ENCODE measurements around the gene PTPRJ.

DNA sequence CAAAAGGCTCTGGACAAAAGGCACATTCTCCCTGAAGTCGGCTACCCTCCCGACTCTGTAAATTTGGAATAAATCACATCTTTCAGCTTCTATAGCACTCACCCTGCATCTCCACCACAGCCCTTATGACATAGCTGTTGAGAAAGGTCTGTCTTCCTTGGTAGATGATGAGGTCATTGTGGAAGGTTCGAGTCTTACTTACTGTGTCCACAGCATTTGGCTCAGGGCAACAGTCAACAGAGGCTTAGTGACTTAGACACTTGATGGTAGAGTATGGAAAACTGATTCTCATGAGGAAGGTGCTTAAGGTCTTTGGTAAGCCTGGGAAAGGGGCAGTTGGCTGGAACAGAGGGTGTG lies 45.6 kb downstream of the PTPRJ start:
- no peak for TF ChIP-seq POLR2A (IDR thresholded peaks at IDR 0.05)
- TF ChIP-seq, protein P1, sequence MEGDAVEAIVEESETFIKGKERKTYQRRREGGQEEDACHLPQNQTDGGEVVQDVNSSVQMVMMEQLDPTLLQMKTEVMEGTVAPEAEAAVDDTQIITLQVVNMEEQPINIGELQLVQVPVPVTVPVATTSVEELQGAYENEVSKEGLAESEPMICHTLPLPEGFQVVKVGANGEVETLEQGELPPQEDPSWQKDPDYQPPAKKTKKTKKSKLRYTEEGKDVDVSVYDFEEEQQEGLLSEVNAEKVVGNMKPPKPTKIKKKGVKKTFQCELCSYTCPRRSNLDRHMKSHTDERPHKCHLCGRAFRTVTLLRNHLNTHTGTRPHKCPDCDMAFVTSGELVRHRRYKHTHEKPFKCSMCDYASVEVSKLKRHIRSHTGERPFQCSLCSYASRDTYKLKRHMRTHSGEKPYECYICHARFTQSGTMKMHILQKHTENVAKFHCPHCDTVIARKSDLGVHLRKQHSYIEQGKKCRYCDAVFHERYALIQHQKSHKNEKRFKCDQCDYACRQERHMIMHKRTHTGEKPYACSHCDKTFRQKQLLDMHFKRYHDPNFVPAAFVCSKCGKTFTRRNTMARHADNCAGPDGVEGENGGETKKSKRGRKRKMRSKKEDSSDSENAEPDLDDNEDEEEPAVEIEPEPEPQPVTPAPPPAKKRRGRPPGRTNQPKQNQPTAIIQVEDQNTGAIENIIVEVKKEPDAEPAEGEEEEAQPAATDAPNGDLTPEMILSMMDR (IDR thresholded peaks at IDR 0.05), result no peak
